Measurements from ENCODE around the gene RBMS3.

DNA sequence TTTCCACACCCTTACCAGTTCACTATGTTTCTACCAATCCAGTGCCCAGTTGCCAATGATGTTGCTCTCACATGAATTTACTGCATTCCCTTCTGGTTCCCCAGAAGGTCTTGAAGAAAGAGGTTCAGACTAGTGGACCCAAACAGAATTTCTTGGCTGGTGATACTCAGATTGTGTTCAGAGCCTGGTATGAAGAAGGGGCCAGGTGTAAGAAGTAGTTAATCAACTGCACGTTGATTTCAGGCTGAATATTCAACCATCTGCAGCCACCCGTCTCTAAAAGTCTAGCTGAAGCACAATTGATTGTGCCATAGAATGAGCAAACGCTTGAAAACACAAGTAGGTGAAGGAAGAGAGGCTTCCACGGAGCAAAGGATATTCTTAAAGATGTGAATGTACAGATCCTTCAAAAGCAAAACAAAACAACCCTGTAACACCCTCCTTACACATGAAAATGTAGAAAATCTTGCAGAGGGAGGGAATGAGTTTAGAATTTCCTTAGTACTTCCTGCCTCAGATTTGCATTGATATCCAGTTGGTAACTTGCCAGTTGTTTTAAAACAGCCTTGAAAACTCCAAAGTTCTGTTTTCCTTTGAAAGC lies 4.7 kb downstream of the RBMS3 start:
- TF ChIP-seq, protein P1, sequence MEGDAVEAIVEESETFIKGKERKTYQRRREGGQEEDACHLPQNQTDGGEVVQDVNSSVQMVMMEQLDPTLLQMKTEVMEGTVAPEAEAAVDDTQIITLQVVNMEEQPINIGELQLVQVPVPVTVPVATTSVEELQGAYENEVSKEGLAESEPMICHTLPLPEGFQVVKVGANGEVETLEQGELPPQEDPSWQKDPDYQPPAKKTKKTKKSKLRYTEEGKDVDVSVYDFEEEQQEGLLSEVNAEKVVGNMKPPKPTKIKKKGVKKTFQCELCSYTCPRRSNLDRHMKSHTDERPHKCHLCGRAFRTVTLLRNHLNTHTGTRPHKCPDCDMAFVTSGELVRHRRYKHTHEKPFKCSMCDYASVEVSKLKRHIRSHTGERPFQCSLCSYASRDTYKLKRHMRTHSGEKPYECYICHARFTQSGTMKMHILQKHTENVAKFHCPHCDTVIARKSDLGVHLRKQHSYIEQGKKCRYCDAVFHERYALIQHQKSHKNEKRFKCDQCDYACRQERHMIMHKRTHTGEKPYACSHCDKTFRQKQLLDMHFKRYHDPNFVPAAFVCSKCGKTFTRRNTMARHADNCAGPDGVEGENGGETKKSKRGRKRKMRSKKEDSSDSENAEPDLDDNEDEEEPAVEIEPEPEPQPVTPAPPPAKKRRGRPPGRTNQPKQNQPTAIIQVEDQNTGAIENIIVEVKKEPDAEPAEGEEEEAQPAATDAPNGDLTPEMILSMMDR (IDR thresholded peaks at IDR 0.05), result no peak
- TF ChIP-seq POLR2A (IDR thresholded peaks at IDR 0.05), result no peak
